ENCODE results near the gene MAPK8IP1.

The MAPK8IP1 gene

GRCh38 chr11:45896422-45896984 lies 11.1 kb downstream of the MAPK8IP1 start:
- H3K4me3 ChIP-seq (ENCODE audit: insufficient read depth in 1 of 2, low read depth in 1 of 2, low read length in 2 of 2) = no peak overlapping the region
- no peak overlapping the region for H3K23ac ChIP-seq (ENCODE audit: low read length in 2 of 2)
- DNase-seq = no peak
- H4K91ac ChIP-seq (ENCODE audit: low read length) = no peak overlapping the region
- peaks cover 3% of the 10 kb centered on the region for H3K79me1 ChIP-seq (replicated peaks; ENCODE audit: low read length, poor library complexity, severe bottlenecking)
- no peaks in the 10 kb centered on the region for H3K36me3 ChIP-seq (ENCODE audit: control insufficient read depth in 1 of 2, insufficient read depth in 2 of 2, low read depth in 1 of 2, low read length in 2 of 2)
- no peak overlapping the region for H2BK12ac ChIP-seq (ENCODE audit: low read length in 2 of 2)
- H4K8ac ChIP-seq (ENCODE audit: low read length) = no peak overlapping the region
- H2BK5ac ChIP-seq (ENCODE audit: low read depth, low read length, poor library complexity, severe bottlenecking) = no peak overlapping the region
- H3K27me3 ChIP-seq (ENCODE audit: control insufficient read depth in 1 of 2, insufficient read depth in 1 of 2, low read length in 2 of 2) = peaks cover 38 to 65% of the 10 kb centered on the region in 2 experiments
- no peak overlapping the region for H2BK120ac ChIP-seq (ENCODE audit: low read depth, low read length)
- H3K18ac ChIP-seq (ENCODE audit: low read depth in 1 of 2, low read length in 2 of 2) = no peak overlapping the region
- H3K9me3 ChIP-seq (ENCODE audit: control insufficient read depth, low read length) = no peaks in the 10 kb centered on the region
- peaks cover 21% of the 10 kb centered on the region for H3K4me1 ChIP-seq (ENCODE audit: control insufficient read depth, insufficient read depth, low read depth, low read length)
- H2BK15ac ChIP-seq (ENCODE audit: low read depth, poor library complexity, severe bottlenecking) = no peak overlapping the region
- 23% methylated on average over 19 of the region's 19 CpGs for WGBS
- H3K27ac ChIP-seq (ENCODE audit: low read length, poor library complexity, severe bottlenecking) = no peak overlapping the region
- no peak overlapping the region for H2AFZ ChIP-seq (ENCODE audit: low read depth, low read length)
- H3K9ac ChIP-seq (ENCODE audit: low read length) = no peak overlapping the region
- no peak overlapping the region for H3K4ac ChIP-seq (ENCODE audit: low read depth in 1 of 2, low read length in 2 of 2)
- no peak overlapping the region for H3K14ac ChIP-seq (ENCODE audit: low read length in 2 of 2)
- no peak overlapping the region for H2AK5ac ChIP-seq (ENCODE audit: low read length, severe bottlenecking)
- no peak overlapping the region for H3K4me2 ChIP-seq (ENCODE audit: low read length, poor library complexity, severe bottlenecking)

GRCh38 chr11:45897556-45897955 lies 12.1 kb downstream of the MAPK8IP1 start:
- H2AK5ac ChIP-seq (ENCODE audit: low read length, severe bottlenecking) = no peak overlapping the region
- H3K4me1 ChIP-seq (ENCODE audit: control insufficient read depth, insufficient read depth, low read depth, low read length) = peaks cover 23% of the 10 kb centered on the region
- no peak overlapping the region for H2BK120ac ChIP-seq (ENCODE audit: low read depth, low read length)
- H4K8ac ChIP-seq (ENCODE audit: low read length) = no peak overlapping the region
- peaks cover 0 to 7% of the 10 kb centered on the region in 2 experiments for H3K36me3 ChIP-seq (ENCODE audit: control insufficient read depth in 1 of 2, insufficient read depth in 2 of 2, low read depth in 1 of 2, low read length in 2 of 2)
- no peak for DNase-seq
- H3K9ac ChIP-seq (ENCODE audit: low read length) = no peak overlapping the region
- H3K79me1 ChIP-seq (replicated peaks; ENCODE audit: low read length, poor library complexity, severe bottlenecking) = peaks cover 3% of the 10 kb centered on the region
- H2BK12ac ChIP-seq (ENCODE audit: low read length in 2 of 2) = no peak overlapping the region
- no peak overlapping the region for H2BK5ac ChIP-seq (ENCODE audit: low read depth, low read length, poor library complexity, severe bottlenecking)
- no peak overlapping the region for H3K4me3 ChIP-seq (ENCODE audit: insufficient read depth in 1 of 2, low read depth in 1 of 2, low read length in 2 of 2)
- H3K23ac ChIP-seq (ENCODE audit: low read length in 2 of 2) = no peak overlapping the region
- no peak overlapping the region for H3K4ac ChIP-seq (ENCODE audit: low read depth in 1 of 2, low read length in 2 of 2)
- H3K27me3 ChIP-seq (ENCODE audit: control insufficient read depth in 1 of 2, insufficient read depth in 1 of 2, low read length in 2 of 2) = peaks cover 37 to 66% of the 10 kb centered on the region in 2 experiments
- no peaks in the 10 kb centered on the region for H3K9me3 ChIP-seq (ENCODE audit: control insufficient read depth, low read length)
- no peak overlapping the region for H3K27ac ChIP-seq (ENCODE audit: low read length, poor library complexity, severe bottlenecking)
- no peak overlapping the region for H3K14ac ChIP-seq (ENCODE audit: low read length in 2 of 2)
- peak overlapping the region; percentile 1 for H2BK15ac ChIP-seq (ENCODE audit: low read depth, poor library complexity, severe bottlenecking)
- no peak overlapping the region for H3K18ac ChIP-seq (ENCODE audit: low read depth in 1 of 2, low read length in 2 of 2)
- WGBS = 76% methylated on average over 6 of the region's 6 CpGs
- no peak overlapping the region for H2AFZ ChIP-seq (ENCODE audit: low read depth, low read length)
- H4K91ac ChIP-seq (ENCODE audit: low read length) = no peak overlapping the region
- H3K4me2 ChIP-seq (ENCODE audit: low read length, poor library complexity, severe bottlenecking) = no peak overlapping the region

DNA sequence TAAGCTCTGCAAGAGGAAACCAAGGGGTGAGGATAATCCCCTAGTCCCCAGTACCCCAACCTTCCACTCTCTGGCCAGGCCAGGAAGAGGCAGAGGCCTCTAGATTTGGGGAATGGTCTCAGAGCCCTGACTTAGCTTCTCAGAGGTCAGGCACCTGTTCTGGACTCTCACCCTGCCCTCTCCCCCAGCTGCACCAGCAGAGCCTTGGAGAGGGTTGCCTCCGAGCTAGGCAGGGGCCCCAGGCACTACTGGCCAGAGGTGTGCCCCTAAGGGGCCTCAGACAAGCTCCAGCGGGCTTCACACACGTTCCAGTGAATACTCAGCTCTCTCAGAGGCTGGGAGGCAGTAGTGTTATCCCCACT lies 13.6 kb downstream of the MAPK8IP1 start:
- H3K4ac ChIP-seq (ENCODE audit: low read depth in 1 of 2, low read length in 2 of 2) = no peak overlapping the region
- H3K4me1 ChIP-seq (ENCODE audit: control insufficient read depth, insufficient read depth, low read depth, low read length) = peaks cover 27% of the 10 kb centered on the region
- H2BK12ac ChIP-seq (ENCODE audit: low read length in 2 of 2) = no peak overlapping the region
- peaks cover 14 to 20% of the 10 kb centered on the region in 2 experiments for H3K36me3 ChIP-seq (ENCODE audit: control insufficient read depth in 1 of 2, insufficient read depth in 2 of 2, low read depth in 1 of 2, low read length in 2 of 2)
- WGBS = 2% methylated on average over 3 of the region's 3 CpGs
- H2AK5ac ChIP-seq (ENCODE audit: low read length, severe bottlenecking) = no peak overlapping the region
- H3K4me2 ChIP-seq (ENCODE audit: low read length, poor library complexity, severe bottlenecking) = peak overlapping the region; percentile 51
- H2BK120ac ChIP-seq (ENCODE audit: low read depth, low read length) = no peak overlapping the region
- DNase-seq = no peak
- H3K9ac ChIP-seq (ENCODE audit: low read length) = peak overlapping the region; percentile 89
- H4K8ac ChIP-seq (ENCODE audit: low read length) = no peak overlapping the region
- no peak overlapping the region for H3K14ac ChIP-seq (ENCODE audit: low read length in 2 of 2)
- H3K79me1 ChIP-seq (replicated peaks; ENCODE audit: low read length, poor library complexity, severe bottlenecking) = peaks cover 3% of the 10 kb centered on the region
- no peak overlapping the region for H3K23ac ChIP-seq (ENCODE audit: low read length in 2 of 2)
- peak overlapping the region; percentile 29 to 71 for H3K4me3 ChIP-seq (ENCODE audit: insufficient read depth in 1 of 2, low read depth in 1 of 2, low read length in 2 of 2)
- no peak overlapping the region for H3K18ac ChIP-seq (ENCODE audit: low read depth in 1 of 2, low read length in 2 of 2)
- no peak overlapping the region for H3K27ac ChIP-seq (ENCODE audit: low read length, poor library complexity, severe bottlenecking)
- no peak overlapping the region for H2BK15ac ChIP-seq (ENCODE audit: low read depth, poor library complexity, severe bottlenecking)
- no peak overlapping the region for H2AFZ ChIP-seq (ENCODE audit: low read depth, low read length)
- no peak overlapping the region for H2BK5ac ChIP-seq (ENCODE audit: low read depth, low read length, poor library complexity, severe bottlenecking)
- no peak overlapping the region for H4K91ac ChIP-seq (ENCODE audit: low read length)
- H3K9me3 ChIP-seq (ENCODE audit: control insufficient read depth, low read length) = no peaks in the 10 kb centered on the region
- H3K27me3 ChIP-seq (ENCODE audit: control insufficient read depth in 1 of 2, insufficient read depth in 1 of 2, low read length in 2 of 2) = peaks cover 27 to 55% of the 10 kb centered on the region in 2 experiments

GRCh38 chr11:45899448-45900174 lies 14.2 kb downstream of the MAPK8IP1 start:
- peak overlapping the region in 1 of 2 experiments; percentile 83 for H3K18ac ChIP-seq (ENCODE audit: low read depth in 1 of 2, low read length in 2 of 2)
- peaks cover 27% of the 10 kb centered on the region for H3K4me1 ChIP-seq (ENCODE audit: control insufficient read depth, insufficient read depth, low read depth, low read length)
- peak overlapping the region in 1 of 2 experiments; percentile 46 for H2BK12ac ChIP-seq (ENCODE audit: low read length in 2 of 2)
- H4K91ac ChIP-seq (ENCODE audit: low read length) = peak overlapping the region; percentile 95
- no peaks in the 10 kb centered on the region for H3K9me3 ChIP-seq (ENCODE audit: control insufficient read depth, low read length)
- peak overlapping the region; percentile 83 for H4K8ac ChIP-seq (ENCODE audit: low read length)
- H2AFZ ChIP-seq (ENCODE audit: low read depth, low read length) = no peak overlapping the region
- H3K27ac ChIP-seq (ENCODE audit: low read length, poor library complexity, severe bottlenecking) = no peak overlapping the region
- peaks cover 3% of the 10 kb centered on the region for H3K79me1 ChIP-seq (replicated peaks; ENCODE audit: low read length, poor library complexity, severe bottlenecking)
- no peak overlapping the region for H3K23ac ChIP-seq (ENCODE audit: low read length in 2 of 2)
- peaks cover 18 to 25% of the 10 kb centered on the region in 2 experiments for H3K36me3 ChIP-seq (ENCODE audit: control insufficient read depth in 1 of 2, insufficient read depth in 2 of 2, low read depth in 1 of 2, low read length in 2 of 2)
- H2BK120ac ChIP-seq (ENCODE audit: low read depth, low read length) = peak overlapping the region; percentile 45
- peak overlapping the region; percentile 62 to 71 for H3K4me3 ChIP-seq (ENCODE audit: insufficient read depth in 1 of 2, low read depth in 1 of 2, low read length in 2 of 2)
- H3K14ac ChIP-seq (ENCODE audit: low read length in 2 of 2) = no peak overlapping the region
- H2AK5ac ChIP-seq (ENCODE audit: low read length, severe bottlenecking) = no peak overlapping the region
- no peak overlapping the region for H3K4ac ChIP-seq (ENCODE audit: low read depth in 1 of 2, low read length in 2 of 2)
- peak overlapping the region; percentile 50 for H2BK15ac ChIP-seq (ENCODE audit: low read depth, poor library complexity, severe bottlenecking)
- peak overlapping the region; percentile 89 for H3K9ac ChIP-seq (ENCODE audit: low read length)
- peaks cover 22 to 50% of the 10 kb centered on the region in 2 experiments for H3K27me3 ChIP-seq (ENCODE audit: control insufficient read depth in 1 of 2, insufficient read depth in 1 of 2, low read length in 2 of 2)
- DNase-seq = peak; percentile 92
- H3K4me2 ChIP-seq (ENCODE audit: low read length, poor library complexity, severe bottlenecking) = peak overlapping the region; percentile 51
- no peak overlapping the region for H2BK5ac ChIP-seq (ENCODE audit: low read depth, low read length, poor library complexity, severe bottlenecking)
- 0% methylated on average over 17 of the region's 62 CpGs for WGBS
